Activated effector memory CD4-positive, alpha-beta T cell treated with Interleukin-2 at 50 U/mL for 16 hours (primary cell): ENCODE data around the gene RANBP1.

ENCODE experiments used
- DNase-seq: peaks from one replicate; pipeline ENCODE4 v3.0.0-alpha.2; 2020

Gene RANBP1

DNA sequence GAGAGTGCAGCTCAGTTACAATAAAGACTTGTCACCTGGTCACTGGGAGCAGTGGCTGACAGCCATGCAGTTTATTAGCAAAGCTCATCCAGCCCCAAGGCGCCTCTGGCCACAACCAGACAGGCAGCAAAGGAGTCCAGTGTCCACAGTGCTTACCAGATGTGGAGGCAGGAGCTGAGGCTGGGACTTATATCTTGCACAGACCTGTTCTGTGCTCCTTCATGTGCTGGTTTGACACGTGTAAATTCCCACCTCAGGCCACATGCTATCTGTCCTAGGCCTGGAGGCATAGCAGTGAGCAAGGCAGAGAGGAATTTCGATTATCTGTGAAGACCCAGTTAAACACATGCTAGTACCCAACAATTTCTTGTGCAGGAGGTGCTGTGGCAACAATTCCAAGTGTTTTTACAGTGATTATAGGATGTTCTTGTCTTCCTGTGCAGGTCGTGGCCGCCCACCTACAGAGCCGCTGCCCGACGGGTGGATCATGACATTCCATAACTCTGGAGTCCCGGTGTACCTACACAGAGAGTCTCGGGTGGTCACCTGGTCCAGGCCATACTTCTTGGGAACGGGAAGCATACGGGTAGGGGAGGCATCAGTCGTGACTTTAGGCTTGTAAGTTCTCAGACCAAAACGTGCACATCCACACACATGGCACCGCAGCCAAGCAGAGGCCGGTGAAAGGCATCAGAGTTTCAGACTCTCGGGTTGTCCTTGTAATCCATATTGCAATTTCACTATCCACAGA lies 26.5 kb upstream of the RANBP1 start:
- no peak for DNase-seq

DNA sequence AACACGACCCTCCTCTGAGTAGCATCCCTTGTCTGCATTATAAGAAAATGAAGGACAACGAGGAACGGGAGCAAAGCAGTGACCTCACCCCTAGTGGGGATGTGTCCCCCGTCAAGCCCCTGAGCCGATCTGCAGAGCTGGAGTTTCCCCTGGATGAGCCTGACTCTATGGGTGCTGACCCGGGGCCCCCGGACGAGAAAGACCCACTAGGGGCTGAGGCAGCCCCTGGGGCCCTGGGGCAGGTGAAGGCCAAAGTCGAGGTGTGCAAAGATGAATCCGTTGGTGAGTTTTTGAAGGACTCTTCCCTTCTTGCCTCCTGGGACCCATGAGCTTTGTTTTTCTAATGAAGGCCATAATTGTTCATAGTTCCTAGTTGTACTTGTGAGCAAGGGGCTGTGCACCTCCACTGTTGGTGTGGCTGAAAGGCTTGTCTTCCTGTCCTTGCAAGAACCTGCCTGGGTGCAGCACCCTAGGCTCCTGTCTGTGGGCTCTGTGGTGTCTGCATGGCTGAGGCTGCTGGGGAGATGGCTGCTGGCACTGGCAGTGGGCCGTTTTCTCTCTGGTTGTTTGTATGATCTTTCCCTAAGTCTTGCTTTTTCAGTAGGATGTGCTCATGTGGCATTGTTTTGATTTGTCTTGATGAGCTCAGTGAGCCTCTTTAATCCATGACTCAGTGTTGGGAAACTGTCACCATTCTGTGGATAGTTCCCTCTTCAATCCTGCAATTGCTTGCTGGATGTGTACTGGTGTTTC lies 25.8 kb upstream of the RANBP1 start:
- DNase-seq: no peak

DNA sequence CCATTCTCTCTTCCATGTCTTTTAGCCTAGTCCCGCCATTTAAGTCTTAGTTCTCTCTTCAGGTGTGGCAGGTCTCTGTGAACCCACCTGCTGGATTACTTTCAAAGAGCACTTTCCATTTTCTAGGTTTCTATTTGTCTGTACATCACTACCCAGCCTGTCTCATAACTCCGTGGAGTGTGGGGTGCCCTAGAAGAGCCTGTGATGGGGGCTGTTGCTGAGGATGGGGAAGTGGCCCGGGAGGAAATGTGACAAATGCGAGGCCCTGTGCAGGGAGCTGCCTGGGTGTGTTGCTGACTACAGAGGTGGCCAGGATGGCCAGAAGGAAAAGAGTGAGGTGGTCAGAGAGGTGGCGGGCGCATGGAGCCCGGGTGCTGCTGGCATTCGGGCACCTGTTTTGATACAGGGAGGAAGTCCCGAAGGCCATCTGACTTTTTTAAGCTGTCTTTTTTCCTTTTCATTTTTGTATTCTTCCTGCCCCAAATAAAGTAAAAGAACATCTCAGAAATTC lies 25.1 kb upstream of the RANBP1 start:
- DNase-seq: no peak

DNA sequence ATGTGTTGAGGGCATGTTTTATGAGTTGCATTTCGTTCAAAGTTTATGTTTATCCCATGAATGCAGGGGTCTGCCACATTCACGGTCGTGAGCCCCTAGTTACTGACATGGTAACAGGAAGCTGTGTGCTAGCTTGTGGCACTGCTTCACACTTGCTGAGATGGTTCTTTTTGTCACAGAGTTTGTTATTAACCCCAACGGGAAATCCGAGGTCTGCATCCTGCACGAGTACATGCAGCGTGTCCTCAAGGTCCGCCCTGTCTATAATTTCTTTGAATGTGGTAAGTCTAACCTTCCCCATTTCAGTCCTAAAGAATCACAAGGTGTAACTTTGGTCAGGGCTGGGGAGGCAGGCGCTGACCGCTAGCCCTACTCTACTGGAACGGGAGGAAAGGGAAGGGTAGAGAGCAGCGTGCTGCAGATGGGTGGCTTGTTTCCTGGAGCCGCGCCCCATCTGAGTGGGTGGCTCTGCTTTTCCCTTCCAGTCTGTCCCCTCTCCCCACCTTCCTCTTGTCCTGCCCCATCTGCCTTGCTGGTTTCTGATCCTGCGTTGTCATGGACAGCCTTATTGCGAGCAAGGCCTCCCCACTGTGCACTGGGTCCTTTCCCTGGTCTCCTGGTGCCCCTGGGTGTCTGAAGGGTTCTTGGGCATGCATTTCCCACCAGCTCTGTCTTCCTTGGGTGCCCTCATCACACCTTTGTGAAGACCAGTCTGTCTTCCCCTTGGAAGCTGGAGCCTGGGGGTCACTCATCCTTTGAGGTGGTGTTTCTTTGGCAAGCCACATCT lies 24.0 kb upstream of the RANBP1 start:
- DNase-seq: no peak

DNA sequence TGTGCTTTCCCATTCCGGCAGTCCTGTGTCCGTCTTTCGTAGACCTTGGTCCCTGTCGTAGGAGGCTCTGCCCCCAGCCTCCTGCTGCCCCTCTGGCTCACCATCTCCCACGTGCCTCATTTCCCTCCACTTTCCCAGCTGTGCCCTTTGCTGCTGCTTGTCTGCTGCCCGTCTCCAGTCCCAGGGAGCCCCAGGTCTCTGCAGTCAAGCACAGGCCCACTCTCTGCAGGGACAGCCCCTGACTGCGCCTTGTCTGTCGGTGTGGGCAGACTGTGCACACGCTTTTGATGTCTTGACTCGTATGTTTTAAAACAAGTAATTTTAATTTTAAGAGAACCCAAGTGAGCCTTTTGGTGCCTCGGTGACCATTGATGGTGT lies 23.4 kb upstream of the RANBP1 start:
- no peak for DNase-seq

DNA sequence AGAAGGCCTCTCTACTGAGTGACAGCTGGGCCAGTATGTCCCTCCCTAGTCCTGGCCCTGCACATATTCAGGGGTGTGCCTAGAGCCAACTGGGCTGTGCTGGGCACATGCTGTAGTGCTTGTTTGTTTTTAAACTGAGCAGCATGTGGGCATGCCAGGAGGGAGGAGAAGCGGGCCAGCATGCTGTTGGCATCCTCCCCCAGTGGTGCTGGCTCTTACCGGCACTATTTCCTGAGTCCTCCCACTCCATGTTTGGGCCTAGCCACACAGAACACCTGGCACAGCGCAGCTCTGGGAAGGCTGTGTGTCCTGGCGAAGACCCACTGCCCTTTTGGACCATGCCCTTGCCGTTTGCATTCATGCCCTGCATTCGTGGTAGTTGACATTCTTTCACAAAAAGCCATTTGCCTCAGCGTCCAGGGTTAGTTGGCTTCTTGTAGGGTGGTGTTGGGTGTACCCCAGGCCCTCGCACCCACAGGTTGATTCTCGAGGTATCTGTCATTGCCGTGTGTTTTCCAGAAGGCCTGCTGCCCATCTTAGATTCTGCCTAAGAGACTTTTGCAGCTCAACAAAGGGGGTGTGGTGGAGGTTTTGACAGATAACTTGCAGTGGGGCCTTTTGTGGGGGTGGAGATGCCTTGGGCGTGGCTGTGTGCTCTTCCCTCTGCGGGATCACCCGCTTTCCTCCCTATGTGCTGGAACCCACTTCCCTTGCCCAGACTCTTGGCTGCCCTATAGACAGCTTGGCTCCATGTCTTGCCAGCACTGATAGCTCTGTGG lies 22.3 kb upstream of the RANBP1 start:
- DNase-seq: no peak

DNA sequence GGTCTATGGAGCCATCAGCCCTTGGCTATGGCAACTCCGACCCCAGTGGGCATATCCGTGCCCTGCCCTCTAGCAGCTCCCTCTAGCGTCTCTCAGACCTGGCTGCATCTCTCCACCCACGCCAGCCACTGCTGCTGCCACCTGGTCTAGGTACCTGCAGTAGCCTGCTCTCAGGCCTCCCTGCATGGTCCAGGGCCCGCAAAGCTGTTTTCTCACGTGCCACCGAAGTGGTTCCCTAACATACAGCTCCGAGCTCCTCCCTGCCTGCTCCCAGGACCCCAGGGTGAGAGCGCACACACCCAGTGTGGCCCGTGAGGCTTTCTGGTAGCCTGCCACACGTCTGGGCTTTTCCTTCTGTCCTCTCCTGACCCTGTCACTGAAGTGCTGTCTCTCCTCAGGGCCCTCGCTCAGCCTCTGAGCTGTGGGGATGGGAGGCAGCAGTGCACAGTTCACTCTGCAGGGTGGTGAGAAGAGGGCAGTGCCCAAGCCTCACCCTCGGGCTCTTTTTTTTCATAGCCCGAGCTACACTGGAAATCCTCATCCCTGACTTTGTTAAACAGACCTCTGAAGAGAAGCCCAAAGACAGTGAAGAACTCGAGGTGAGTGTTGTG lies 21.6 kb upstream of the RANBP1 start:
- no peak for DNase-seq

DNA sequence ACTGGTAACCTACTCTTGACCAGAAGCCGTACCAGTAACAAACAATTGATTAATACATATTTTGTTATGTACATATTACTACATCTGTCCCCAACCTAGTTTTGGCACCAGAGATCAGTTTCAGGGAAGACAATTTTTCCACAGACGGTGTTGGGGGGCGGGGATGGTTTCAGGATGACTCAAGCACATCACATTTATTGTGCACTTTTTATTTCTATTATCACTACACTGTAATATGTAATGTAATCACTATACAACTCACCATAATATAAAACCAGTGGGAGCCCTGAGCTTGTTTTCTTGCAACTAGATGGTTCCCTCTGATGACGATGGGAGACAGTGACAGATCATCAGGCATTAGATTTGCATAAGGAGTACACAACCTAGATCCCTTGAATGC lies 20.4 kb upstream of the RANBP1 start:
- no peak for DNase-seq

DNA sequence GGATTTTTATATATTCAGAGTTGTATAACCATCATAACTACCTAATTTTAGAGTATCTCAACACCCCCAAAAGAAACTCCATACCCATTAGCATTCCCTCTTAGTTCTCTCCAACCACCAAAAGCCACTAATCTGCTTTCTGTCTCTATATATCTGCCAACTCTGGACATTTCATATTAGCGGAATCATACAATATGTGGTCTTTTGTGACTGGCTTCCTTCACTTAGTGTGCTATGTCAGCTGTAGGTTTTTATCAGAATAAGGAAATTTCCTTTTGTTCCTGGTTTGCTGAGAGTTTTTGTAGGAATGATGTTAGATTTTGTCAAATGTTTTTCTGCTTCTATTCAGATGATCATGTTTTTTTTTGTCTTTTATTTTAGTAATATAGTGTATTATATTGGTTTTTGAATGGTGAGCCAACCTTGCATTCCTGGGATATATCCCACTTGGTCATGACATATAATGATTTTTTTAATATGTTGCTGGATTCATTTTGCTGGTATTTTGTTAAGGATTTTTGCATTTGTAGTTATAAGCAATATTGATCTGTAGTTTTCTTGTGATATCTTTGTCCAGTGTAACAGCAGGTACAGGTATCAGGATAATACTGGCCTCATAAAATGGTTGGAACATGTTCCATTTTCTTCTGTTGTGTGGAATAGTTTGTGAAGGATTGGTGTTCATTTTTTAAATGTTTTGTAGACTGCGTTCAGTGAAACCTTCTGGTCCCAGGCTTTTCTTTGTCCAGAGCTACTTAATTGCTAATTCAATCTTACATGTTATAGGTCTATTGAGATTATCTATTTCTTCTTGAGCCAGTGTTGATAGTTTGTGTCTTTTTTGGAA lies 19.1 kb upstream of the RANBP1 start:
- no peak for DNase-seq

DNA sequence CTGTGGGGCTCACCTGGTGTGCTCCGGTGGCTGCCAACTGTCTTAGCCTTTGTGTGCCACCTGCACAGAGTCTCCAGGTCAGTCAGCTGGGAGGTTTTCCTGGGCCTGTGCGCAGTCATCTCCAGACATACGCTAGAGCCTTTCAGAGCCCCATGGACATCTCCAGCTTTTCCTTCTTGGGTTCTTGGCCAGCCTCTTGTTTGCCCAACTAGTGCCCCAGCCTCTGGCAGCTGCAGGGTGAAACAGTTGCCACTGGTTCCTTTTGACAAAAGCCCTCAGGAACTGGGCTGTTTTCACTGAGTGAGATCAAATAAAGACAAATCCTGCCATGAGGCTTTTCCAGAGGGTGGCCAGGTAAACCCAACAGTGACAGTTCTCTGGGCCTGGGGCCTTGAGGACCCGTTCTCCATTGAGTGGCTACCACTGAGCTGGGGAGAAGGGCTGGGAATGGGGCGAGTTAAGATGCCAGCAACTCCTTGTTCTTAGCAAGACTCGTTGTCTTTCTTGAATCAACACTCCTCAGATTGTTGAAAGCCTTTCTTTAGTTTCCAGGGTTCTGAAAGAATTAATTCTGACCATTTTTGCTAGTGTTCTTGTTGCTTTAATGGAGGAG lies 16.7 kb upstream of the RANBP1 start:
- no peak for DNase-seq

DNA sequence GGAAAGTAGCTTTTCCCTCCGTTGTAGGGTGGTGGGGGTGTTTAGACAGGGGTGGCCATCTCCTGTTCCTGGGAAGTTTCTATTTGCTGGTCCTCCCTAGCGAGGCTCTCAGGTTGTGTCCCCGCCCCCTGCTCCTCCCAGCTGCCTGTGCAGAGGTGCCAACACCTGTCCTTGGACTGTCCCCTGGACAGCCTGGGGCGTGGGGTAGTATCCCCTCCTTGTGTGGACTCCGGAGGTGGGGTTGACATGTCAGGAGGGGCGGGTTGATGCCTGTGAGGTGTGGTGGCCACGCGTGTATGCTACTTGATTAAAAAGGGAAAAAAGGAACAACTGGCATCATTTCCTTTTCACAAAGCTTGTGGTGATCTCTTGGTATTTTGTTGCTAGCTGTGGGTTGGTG lies 14.3 kb upstream of the RANBP1 start:
- DNase-seq: no peak

DNA sequence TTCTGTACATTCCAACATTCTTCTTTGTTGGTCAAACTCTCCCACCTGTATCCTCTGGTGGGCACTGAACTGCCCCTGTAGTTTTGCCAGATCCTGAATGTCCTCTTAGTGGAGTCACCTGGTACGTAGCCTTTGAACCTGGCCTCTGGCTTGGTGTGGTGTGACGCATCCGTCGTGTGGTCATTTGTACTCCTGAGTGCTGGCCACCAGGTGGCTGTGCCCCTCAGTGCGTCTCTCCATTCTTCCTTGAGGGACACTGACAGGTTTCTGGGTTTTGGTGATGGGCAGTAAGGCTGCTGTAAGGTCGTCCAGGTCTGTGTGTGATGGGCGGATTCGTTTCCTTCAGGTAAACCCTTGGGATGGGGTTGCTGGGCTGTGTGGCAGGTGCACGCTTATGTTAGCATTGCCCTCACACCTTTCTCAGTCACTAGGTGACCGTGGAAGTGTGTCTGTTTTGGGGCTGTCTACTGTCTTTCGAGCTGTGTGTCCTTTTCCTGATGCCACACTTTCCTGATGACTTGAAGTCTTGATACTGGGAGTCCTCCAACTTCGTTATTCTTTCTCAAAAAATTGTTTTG lies 13.6 kb upstream of the RANBP1 start:
- DNase-seq: no peak

DNA sequence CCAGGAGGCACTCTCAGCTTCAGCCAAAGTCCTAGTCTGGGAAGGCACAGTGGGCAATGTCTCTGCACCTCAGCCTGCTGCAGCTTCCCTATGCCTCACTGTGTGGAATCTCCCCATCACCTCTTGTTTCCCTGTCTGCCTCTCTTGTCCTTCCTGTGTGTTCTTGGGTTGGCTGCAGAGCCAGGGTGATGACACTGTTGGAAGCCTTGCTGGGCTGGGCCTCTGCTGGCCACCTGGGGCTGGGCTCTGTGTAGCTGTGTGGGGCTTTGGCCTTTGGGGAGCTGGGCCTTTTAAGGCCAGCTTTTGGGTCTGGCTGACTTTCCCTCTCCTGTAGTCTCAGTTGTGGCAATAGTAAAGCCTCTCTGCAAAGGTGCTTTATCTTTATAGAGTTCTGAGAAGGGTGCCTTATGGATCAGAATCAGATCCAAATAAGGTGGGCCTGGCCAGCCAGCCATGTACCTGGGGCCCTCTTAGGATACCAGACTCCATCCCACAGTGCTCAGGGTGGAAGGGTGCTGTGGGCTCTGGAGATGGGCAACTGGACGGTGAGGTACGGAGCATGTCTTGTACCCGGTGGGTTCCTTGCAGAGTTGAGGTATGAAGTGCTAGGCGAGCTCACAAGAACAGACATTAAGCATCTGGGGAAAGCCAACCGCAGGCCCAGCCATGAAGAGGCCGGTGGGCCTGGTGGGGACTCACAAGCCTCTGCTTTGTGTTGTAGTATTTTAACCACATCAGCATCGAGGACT lies 10.3 kb upstream of the RANBP1 start:
- no peak for DNase-seq

DNA sequence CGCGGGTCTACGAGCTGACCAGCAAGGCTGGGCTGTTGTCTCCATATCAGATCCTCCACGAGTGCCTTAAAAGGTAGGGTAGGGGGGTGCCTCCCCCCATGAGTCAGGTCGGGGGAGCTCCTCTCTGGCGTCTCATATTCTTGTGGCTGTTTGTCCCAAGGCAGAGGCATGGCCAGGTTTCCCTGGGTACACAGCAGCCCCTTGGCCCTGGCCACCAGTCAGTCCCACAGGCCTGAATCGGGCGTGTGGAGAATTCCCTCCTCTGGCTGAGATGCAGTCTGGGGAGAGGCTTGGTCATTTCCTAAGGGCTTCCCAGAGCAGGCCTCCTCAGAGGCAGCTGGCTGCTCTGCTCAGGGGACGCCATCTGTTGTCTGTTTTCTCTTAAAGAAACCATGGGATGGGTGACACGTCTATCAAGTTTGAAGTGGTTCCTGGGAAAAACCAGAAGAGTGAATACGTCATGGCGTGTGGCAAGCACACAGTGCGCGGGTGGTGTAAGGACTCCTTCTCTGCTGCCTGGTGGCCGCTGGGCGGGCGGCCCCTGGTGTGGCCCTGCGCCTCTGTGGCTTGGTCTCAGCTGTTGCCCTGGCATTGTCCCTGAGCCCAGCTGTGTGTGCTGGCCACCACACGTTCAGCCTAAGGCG lies 9.6 kb upstream of the RANBP1 start:
- no peak for DNase-seq

DNA sequence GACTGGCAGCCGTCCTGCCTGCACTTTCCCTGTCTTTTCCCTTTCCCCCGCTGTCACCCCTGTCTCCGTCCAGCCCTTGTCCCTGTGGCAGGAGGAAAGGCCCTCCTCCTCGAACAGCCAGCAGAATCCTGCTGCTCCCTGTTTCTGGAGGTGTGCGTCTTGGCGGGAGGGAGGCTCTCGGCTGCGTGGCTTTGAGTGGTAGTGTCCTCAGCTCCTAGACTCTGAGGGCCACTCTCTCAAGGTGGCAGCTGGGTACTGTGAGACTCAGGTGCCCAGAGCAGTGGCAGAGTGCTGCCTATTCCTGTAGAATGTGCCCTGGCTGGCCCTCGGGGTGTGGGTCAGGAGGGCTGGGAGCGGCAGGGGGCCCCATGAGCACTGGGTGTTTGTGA lies 9.1 kb upstream of the RANBP1 start:
- DNase-seq: no peak

DNA sequence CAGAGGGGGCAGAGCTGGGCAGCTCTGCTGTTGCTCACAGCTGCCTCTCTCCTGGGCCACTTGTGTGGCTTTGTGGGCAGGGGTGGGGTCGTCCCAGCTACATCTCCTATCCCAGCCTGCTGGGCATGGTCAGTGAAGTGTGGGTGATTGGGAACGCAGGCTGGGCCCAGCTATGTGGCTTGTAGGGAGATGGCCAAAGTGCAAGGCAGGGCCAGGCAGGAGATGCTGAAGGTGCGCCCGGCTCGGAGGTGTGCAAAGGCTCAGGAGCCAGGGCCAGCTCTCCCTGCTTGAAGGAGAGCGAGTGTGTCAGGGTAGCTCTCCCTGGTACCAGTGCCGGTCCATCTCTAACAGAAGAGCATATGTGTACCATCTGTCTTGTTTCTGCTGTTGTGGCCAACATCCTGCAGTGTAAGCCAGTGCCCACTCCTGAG lies 8.4 kb upstream of the RANBP1 start:
- DNase-seq: no peak

DNA sequence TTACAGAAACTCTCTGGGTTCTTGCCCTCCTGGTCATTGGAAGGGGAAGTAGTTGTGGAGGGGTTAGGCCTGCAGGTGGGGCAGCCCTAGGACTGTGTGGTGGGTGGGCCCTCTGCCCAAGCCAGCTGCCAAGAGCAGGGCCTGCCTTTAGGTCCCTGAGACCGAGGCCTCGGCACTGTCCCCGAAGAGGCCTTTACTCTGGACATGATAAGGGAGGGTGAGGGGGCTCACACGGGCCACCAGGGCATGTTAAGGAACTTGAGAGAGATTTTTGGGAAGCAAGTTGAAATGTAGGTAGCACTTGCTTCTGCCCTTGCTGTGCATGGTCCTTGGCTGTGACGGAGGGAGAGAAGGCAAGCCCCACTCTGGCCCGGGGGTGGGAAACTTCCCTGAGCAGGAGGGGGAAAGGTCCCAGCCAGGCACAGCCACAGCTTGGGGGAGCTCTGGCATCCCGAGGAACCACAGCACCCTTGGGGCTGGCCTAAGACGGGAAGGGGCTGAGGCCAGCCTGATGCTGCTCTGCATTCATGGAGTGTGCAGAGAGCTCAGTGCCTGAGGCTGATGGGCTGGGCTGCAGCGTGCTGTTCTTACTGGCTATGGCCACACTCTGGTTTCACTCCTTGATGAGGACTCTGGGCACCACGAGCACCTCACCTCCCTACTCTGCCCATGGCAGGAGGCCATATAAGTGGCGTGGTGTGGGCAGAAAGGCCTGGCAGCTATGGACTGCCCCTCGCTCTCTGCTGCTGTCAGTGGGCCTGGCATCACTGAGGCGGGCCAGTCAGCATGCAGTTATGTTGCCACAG lies 7.8 kb upstream of the RANBP1 start:
- DNase-seq: no peak

DNA sequence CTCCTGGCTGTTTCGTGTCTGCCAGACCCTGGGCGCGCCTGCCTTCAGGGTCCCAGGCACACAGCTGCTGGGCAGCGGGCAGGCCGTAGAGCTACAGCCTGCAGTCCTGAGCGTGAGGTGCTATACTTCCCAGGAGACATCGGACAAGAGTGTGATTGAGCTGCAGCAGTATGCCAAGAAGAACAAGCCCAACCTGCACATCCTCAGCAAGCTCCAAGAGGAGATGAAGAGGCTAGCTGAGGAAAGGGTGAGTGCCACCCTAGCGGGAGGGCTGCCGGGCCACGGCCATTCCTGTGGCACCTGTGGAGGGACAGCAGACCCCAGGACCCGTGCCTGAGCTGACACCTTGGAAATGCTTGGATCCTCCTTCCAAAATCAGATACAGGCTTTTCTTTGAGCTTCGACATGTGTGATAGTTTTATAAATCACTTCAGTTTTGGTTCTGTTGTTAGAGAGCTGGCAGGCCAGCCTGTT lies 7.1 kb upstream of the RANBP1 start:
- DNase-seq: no peak
